ENCODE measurements around the gene C10orf71.

The C10orf71 gene

DNA sequence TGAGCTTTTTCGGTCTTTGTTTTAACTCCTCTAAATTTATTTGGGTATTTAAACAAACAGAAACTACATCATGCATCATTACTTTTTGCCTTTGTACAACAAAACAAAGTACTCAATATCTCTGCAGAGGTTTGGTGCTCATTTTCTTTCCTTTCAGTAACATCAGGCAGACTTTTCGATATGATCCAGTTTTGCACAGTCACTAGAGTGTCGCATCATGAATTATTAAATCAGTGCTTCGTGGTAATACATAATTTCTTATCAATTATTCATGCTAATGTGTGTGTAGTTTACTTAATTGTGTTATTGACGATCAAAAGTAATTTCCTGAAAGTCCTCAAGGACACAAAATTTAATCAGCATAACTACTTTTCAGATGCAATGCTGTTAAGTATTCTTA, 65.1 kb downstream of the C10orf71 start:
- no peak for DNase-seq

DNA sequence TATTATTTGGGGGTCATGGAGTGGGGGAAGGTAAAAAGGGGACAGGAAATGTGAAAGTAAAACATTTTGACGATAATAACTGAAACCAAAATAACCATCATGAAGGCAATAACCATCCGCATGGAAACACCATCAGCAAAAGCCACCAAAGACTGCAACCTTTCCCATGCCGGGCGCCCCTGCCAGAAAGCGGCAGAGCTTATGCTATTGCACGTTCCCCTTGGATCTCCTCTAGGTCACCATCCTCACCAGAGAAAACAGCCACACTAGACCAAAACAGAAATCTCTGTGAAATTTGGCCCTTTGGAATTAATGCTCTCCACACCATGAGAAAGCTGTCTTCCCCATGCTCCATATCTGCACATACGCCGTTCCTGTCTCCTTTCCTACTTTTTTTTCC, 65.8 kb downstream of the C10orf71 start:
- DNase-seq: no peak

- DNase-seq: no peak
Measured at GRCh38 chr10:49365275-49365674, 66.3 kb downstream of the C10orf71 start.

DNA sequence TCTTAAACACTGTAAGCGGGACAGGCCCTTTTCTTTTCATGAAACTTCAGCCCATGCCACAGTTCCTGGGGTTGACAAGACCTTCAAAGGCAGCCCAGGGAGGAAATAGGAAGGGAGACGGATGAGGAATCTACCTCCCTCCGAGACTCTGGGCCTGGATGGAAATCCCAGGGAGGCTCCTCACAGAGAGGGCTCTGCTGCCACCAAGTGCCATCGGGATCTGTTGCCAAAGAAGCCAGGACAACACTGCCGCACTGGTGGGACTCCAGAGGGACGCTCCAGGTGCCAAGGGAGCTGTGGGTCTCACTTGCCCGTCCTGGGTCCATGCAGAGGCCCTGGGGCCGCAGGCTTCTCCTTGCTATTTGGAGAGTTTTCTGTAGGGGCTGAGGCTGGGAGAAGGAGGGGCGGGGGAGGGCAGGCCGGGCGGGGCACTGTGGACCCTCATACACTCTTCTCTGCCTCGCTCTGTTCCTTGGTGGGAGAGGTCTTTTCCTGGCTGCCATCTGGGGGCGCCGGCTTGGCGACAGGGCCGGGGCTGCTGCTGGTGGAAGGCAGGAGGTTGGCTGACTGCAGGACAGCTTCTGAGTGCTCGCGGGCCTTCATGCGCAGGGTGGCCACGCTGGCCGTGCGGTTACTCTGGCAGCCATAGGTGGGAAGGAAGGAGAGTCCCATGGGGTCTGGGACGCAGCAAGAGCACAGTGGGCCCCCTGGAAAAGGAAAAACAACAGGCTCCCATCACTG, 66.9 kb downstream of the C10orf71 start:
- no peak for DNase-seq

- DNase-seq: no peak
Measured at GRCh38 chr10:49366460-49366859, 67.5 kb downstream of the C10orf71 start.

DNA sequence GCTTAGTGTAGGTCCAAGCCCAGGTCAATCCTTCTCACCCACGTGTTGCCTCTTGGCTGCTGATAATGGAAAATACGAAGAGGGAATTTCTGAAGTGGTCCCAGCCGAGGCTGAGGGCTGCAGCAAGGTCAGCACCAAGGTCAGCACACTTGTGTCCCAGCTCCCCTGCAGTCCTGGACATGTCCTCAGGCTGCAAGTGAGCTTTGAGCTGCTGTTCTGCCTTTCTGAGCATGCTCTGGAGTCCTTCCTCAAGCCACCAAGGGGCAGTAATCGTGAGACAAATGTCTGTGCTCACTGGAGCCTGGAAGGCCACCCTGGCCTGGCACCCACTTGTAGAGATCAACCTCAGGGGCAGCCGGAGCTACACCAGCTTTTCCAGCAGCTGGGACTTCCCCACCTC, 68.6 kb downstream of the C10orf71 start:
- no peak for DNase-seq

DNA sequence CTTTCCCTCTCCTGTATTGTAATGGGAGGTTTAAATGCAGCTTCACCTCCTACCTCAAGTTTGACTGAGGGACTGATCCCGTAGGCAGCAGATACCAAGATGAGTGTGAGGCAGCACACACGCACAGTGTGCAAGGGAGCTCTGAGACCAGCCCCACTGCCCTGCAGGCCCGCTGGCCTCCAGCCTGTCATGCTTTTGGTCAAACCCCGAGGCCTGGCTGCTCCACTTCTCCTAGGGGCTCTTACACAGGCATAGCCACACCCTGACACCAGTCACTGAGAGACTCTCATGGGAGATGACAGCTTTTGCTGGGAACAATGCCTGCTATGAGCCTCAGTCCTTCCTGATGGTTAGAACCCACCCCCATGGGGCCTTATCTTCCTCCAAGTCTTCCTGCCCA, 69.3 kb downstream of the C10orf71 start:
- no peak for DNase-seq

- no peak for DNase-seq
Measured at GRCh38 chr10:49369216-49370162, 70.5 kb downstream of the C10orf71 start.

- no peak for DNase-seq
Measured at GRCh38 chr10:49370326-49371100, 71.5 kb downstream of the C10orf71 start.

GRCh38 chr10:49371967-49372366, 73.0 kb downstream of the C10orf71 start:
- no peak for DNase-seq

- no peak for DNase-seq
Measured at GRCh38 chr10:49373361-49373760, 74.4 kb downstream of the C10orf71 start.

DNA sequence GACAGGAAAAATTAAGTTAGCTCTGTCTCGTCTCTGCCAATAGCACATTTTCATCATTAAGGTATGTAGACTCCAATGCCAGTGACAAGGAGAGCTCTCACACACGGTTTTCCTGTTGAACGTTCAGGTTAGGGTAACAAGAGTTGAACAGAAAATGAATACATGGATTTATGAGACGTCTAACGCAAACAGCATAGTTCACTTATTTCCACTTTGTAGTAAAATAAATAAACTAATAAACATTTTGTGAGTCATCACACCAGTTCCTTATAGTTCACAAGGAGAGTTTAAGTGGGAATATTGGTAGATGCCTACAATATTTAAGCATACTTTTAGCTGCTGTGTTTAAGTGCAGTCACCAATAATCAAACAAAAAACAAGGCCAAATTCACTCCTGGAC, 75.8 kb downstream of the C10orf71 start:
- no peak for DNase-seq

GRCh38 chr10:49375611-49376010, 76.6 kb downstream of the C10orf71 start:
- no peak for DNase-seq
